Activated T-helper 9 cell treated with anti-CD3 and anti-CD28 coated beads, Interleukin-2, amount 50 U/mL, for 16 hours (primary cell): Measurements from ENCODE around the gene CRYBG2.
"Not testable (repeated sequence)": the region's sequence is repeated elsewhere in the genome, so short reads cannot be mapped to it uniquely, and the experiment has no call there.

Source experiments
- DNase-seq: peaks from one replicate; pipeline ENCODE4 v3.0.0-alpha.2; 2020; ENCODE audit warnings: low read depth

The CRYBG2 gene, protein sequence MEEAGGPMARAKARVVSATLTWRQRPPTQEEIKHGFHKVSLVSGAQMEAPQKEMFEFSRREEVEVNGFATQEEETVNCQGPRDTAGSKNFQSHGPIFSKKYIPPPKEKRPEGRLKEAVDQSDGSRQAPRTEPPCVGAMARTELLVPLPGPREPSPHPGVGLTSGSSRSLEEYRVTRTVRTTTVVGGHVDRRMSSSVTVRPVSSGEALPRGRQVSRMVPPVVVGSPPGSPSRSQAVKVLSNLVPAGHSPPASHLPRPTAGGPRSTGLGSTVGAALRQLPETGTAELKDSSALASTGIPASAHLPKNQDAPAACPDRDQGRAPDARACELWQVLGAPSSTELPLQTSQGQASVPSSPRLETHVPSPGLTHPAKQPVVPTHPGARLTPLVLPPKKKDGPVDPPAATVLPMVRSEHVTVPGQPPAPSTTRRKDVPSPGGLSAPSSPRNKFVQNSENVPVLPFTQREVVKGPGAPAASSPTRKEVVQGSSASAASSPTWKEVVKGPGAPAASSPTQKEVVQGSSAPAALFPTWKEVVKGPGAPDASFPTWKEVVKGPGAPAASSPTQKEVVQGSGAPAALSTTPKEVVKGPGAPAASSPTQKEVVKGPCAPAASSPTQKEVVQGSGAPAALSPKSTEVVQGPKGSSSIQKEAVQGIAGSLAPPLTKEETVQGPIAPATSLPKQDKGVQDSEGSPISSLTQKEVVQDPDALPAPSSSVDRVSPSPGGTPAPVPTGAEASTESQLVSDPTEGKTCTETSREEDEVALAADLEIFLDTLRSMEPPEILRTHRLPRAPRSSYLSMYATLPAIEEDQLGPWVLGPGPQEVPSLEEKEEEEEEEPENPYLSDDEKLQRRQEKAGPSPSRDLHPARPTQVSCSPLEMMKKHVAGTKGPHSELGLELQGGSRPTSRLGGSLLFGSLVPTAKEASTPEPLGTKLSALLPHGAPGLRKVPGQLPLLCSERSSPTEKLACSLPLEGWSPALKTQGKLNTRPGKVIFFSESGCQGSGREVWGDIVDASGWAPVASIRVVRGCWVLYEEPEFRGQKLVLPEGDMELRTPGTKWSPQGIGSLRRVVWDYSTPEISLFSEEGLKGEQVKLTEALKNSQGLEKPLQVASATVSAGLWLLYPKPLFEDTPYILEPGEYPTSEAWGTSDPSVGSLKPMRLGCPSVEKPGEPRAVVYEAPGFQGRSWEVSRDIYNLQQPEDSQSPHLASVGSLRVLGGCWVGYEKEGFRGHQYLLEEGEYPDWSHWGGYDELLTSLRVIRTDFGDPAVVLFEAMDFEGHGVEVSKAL (N-terminal part only)

DNA sequence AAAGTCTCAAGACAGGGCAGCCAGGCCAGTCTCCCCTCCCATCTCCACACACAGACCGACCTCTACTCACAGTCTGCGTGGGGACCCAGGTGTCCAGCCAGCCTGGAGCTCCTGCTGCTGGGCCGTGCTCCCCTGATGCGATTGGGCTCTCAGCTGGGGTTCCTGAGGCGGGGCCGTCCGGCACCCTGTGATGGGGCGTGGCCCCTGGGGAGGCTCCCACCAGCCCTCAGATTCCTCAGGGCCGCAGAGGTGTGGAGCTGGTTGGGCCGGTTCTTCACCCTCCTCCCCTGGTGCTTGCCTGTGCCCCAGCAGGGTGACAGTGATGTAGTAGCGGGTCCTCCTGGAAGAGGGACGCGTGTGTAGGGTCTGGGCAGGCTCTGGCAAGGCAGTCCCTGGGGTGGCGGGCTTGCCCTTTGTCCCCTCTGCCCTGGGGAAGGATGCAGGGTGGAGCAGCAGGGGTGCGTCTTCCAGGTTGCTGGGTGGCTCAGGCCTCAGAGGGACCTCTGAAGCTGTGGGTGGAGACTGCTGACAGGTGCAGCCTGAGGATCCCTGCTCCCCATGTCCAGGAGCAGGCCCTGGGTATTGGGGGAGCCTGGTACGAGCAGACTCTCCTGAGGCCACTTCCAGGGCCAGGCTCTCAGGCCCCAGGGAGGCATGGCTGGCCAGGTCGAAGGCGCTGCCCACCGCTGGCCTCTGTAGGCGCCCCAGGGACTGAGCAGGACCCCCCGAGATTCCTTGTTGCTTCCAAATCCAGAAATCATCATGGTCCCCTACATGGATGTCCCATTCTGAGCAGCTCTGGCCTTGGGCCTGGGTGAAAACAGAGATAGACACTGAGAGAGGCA, at the start of gene CRYBG2:
CRYBG2 (minus strand) TSS at position 155 of the 845 bp plus-strand sequence. CDS start 7,473 bp downstream, outside the sequence.
- no peak for DNase-seq

DNA sequence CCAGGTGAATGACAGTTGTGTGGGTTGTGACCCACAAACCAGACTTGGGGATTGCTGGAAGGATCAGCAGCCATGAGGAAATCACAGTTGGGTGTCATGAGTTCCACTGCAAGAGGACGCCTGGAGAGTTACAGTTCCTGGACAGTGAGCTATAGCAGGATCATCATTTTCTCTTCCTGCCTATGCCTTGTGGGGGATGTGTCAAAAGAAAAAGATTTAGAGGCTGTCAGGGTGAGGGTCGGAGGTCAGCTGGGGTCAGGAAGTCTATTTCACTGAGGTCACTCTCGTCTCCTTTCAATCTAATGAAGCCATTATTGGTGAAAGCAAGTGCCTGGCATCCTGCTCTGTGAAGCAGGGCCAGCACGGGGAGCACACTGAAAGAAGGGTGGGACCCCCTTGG, 49.7 kb upstream of the CRYBG2 start:
- no peak for DNase-seq

DNA sequence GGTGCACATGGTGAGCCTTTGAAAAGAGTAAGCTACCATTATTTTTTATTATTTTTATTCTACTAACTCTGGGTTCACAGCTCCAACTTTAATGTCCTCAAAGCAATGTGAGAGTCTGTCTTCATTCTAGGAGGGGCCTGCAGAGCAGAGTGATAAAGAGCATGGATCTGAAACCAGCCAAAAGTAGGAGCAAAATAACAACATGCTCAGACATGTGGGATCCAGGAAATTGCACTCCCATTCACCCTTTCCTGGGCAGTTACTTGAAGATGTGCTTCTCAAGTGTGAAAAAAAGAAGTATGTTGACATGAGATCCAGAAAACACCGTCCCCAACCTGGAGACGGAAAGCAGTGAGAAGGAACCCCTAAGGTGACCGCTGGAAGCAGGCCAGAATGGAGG, 48.0 kb upstream of the CRYBG2 start:
- DNase-seq = no peak

DNA sequence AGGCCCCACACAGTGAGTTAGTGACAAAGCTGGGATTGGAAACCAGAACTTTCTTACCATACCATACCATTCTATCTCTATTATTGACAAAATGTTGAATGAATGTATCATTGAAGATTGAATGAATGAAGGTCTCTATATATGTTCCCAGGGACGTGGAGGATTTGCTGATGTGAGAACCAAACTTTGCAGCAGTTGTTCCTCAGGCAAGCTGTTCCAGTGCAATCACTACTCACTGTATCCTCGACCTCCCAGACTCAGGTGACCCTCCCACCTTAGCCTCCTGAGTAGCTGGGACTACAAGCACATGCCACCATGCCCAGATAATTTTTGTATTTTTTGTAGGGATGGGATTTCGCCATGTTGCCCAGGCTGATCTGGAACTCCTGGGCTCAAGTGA, 45.1 kb upstream of the CRYBG2 start:
- DNase-seq = no peak

DNA sequence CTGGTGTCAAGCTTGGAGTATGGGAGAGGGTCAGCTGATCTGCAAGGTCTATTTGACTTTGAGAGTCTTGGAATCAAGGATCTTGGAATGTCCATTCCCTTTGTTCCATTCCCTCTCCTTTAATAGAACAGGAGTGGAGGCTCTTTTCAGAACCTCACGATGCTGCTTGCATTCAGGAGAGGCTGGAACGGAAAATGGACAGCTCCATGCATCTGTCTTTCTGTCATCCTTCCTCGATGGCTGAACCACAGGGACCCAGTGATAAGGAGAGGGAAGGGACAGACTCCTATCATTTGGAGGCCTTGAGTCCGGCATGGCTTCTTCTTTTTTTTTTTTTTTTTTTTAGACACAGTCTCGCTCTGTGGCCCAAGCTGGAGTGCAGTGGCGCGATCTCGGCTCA, 41.8 kb upstream of the CRYBG2 start:
- DNase-seq = no peak

DNA sequence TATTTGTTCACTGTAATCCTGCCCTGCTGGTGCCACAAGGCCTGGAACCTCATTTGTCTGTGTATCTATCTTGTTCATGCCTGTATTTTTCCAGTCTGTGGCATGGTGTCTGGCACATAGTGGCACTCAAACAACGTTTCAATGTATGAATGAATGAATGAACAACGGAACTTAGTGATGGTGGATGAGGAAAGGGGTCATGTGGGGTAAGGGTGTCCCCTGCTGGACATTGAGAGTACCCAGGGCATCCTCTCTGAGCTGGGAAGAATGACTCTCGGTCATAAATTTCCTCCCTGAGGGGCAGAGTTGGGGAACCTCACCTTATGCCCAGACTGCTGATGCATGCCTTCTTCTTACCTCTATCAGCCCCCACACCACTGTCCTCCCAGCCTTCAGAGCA, 37.5 kb upstream of the CRYBG2 start:
- DNase-seq = no peak

DNA sequence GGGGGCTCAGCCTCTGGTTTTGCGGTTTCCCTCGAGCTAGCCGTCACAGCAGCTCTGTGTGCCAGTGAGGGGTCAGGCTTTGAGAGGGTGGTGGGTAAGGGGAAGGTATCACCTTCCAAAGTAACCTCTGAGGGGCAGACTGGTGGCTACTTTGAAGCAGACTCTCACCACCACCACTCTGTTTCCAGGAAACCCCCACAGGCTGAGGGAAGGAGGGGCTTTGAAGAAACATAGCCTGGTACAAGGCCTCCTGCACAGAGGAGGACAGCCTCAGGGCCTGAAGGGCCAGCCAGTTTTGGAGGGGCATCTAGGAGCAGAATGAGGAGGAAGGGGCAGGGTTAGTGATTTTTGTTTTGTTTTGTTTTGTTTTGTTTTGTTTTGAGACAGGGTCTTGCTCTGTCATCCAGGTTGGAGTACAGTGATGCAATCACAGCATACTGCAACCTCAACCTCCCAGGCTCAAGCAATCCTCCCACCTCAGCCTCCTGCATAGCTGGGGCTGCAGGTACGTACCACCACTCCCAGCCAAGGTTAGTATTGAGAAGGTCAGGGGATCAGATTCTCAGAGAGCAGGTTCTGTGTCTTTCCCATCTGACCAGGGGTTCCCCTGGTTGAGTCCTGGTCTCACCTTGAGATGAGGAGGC, 35.8 kb upstream of the CRYBG2 start:
- no peak for DNase-seq

DNA sequence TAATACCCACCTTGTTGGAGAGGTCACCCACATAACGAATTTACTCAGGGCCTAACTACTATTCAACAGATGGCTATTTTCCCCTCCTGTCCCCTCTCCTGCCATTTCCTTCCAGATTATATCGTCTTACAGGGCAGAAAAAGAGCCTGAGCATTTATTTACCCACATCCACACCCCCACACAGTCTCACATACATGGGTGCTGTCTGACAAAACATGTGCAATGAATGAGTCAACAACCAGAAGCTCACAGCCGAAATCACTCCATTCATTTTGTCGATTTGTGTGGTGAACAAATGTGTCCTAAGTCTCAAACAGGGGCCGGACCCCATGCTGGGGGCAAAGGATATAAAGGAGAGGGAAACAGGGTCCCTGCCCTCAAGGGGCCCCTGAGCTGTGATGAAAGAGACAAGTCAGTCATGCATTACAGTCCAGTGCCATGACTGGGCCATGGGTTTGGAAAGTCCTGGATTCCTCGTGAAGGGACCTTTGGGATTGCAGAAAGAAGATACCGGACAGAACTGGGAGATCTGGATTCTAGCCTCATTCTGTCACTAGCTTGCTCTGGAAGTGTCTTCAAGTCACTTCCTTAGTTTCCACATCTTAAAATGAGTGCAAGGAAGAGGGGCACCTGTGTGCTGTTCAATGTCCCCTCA, 35.0 kb upstream of the CRYBG2 start:
- DNase-seq = no peak

DNA sequence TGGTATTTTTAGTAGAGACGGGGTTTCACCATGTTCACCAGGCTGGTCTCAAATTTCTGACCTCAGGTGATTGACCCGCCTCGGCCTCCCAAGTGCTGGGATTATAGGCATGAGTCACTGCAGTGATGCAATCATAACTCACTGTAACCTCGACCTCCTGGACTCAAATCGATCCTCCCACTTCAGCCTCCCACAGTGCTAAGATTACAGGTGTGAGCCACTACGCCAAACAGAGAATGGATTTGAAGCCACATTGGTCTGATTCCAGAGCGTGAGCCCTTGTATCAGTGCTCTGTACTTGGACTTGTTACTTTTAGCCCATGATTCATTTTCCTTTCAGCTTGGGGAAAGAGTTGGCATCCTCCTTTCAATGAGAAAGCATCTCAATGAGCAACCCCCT, 33.5 kb upstream of the CRYBG2 start:
- DNase-seq = no peak

DNA sequence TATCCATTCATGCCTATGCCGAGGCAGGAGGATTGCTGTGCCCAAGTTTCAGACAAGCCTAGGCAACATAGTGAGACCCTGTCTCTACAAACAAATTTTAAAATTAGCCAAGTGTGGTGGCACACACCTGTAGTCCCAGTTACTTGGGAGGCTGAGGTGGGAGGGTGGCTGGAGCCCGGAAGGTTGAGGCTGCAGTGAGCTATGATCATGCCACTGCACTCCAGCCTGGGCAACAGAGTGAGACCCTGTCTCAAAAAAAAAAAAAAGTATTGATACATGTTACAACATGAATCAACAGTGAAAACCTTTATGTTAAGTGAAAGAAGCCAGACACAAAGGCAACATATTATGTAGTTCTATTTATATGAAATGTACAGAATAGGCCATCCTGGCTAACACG, 31.1 kb upstream of the CRYBG2 start:
- DNase-seq = not testable (repeated sequence)

DNA sequence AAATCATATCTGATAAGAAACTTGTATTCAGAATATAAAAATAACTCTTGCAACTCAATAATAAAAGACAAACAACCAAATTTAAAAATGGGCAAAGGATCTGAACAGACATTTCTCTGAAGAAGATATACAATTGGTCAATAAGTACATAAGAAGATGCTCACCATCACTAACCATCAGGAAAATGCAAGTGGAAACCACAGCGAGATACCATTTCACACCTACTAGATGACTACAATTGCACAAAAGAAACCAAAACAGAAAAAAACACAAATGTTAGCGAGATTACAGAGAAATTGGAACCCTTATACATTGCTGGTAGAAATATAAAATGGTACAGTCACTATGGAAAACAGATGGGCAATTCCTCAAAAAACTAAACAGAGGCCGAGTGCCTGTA, 30.1 kb upstream of the CRYBG2 start:
- no peak for DNase-seq

DNA sequence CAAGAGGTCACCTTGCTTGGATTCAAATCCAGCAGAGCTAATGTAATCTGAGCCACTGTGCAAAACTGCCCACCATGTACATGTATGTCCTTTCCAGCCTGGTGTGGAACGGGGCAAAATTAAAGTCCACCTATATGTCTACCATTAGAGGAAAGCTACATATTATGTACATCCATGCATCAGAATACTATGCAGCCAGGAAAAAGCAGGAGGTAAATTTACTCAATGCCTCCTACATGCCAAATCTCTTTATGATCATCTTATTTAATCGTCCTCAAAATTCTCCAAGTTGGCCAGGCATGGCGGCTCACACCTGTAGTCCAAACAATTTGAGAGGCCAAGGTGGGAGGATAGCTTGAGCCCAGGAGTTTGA, 24.9 kb upstream of the CRYBG2 start:
- DNase-seq = no peak

DNA sequence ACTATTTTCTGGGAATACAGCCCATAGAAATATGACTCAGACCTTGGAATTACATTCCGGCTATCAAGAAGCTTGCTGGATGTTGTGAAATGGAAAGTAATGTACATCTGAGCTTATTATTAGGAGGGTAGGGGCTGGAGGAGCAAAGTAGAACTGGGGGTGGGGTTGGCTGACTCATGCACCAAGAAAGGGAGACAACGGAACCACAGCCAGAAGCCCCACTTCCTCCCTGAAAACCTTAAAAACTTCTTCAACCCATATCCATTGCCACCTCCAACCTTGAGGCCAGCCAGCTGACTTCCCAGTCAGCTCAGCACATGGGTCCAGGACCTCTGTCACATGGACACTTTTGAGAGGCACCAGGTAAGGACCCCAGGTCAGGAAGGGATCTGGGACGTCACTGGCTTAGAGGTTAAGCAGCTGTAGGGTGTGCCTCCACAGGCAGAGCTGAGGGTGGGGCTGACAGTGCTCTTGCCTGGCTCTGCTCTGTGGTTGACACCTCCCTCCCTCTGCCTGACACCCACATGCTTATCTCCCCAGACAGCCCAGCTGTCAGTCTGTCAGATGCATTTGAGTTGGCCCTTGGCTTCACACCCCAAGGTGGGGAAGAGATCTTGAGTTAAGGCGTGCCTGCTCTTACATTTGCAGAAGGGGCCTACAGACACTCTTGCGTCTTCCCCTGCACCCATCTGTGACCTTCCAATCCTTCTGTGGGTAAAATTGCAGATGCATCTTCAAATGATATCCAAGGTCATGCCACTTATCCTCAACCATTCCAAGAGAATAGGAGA, 24.4 kb upstream of the CRYBG2 start:
- DNase-seq = peak; percentile 60

DNA sequence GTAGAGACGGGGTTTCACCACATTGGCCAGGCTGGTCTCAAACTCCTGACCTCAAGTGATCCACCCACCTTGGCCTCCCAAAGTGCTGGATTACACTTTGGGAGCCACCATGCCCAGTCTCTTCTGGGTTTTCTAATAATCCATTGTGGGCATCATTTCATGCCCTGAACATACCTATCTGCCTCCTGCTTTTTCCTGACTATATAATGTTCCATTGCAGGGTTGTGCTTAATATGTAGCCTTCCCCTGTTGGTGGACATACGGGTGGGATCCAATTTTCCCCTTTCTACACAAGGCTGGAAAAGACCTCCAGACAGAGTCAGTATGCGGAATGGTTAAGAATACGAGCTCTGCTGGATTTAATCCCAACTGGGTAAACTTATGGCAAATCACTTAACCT, 22.1 kb upstream of the CRYBG2 start:
- no peak for DNase-seq

DNA sequence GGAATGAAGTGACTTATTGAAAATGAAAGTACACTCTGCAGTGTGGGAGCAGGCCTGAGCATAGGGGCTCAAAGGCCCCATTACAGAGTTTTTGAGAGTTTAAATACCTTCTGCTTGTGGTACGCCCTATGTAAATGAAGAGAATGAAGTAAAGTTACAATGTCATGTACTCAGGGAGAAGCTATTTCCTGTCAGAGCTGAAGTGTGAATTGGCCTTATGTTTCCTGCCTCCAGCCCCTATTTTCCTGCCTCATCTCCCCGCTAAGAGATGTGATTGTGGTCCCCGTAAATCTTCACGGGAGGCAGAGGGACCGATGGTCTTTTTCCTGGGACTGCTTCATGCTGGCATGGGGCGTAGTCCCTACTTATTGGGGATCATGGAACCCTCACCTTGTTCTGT, 21.2 kb upstream of the CRYBG2 start:
- no peak for DNase-seq

DNA sequence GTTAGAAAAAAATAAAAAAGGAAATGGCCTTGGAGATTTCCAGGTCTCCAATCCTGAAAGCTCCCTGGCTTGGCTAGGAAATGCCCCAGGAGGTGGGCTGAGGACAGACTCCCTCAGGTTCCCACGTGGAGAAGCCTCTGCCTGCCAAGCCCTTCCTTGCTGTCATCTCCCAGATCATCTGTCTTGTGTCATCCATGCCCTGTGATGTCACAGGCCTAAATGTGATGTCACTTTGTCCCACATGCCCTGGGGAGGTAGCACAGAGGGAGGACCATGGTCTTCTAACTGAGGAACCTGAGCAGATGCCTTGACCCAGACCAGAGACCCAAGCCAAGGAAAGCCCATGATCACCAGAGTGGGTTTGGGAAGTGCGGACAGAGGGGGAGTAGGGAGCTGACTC, 20.4 kb upstream of the CRYBG2 start:
- DNase-seq = not testable (repeated sequence)

DNA sequence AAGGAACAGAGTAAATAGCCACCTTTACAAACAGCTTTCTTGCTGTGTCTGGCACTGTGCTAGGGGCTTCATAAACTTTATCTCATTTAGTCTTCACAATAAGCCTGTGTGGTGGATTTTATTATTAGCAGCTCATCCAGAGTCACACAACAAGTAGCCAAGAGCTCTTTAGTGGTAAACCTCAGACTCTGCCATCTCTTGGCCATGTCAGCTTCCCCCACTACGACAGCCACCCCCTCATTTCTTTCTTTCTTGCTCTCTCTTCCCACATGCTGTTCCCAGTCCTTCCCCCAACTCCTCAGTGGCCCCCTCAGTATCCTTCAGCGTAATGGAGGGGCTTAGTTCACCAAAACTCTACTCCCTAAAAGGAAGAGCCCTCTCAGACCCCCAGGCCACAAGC, 19.9 kb upstream of the CRYBG2 start:
- DNase-seq = no peak

DNA sequence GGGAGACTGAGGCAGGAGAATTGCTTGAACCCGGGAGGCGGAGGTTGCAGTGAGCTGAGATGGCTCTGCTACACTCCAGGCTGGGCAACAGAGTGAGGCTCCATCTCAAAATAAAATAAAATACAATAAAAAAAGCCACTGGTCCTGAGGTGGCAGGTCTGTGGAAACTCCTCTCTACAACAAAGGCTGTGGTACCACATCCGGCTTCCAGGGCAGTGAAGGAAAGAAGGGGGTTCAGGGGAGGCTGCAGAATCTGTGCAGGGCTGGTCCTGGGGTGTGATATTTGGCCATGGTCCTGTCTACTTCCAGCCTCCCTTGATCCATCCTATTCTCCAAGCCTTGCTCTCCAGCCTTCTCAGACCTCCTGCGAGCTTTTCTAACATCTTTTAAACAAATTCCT, 19.4 kb upstream of the CRYBG2 start:
- DNase-seq = no peak

DNA sequence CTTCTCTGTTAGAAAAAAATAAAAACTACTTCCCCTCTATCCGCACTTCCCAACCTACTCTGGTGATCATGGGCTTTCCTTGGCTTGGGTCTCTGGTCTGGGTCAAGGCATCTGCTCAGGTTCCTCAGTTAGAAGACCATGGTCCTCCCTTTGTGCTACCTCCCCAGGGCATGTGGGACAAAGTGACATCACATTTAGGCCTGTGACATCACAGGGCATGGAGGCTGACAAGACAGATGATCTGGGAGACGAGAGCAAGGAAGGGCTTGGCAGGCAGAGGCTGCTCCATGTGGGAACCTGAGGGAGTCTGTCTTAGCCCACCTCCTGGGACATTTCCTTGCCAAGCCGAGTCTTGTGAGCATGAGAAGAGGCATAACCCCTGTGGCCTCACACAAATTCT, 18.7 kb upstream of the CRYBG2 start, which contains the start of gene ZNF683:
ZNF683 (minus strand) TSS at position 140 of the 400 bp plus-strand sequence. CDS start 4,179 bp downstream, outside the sequence.
- DNase-seq = not testable (repeated sequence)
